Thyroid gland (tissue), 4 donors: ENCODE results near the gene CCL24.

ENCODE experiments used
- POLR2A ChIP-seq, 2 donors: fragments of 450-650 bp; IDR thresholded peaks; one replicate each; pipeline ENCODE4 v1.6.1; 2017; ENCODE audit warnings: antibody characterized with exemption in 2 of 2, mild to moderate bottlenecking in 2 of 2, moderate library complexity in 1 of 2
- TF ChIP-seq, protein P1 (sequence below), 6 experiments: fragments of 200-600 bp in 3 of 6; fragments of 450-650 bp in 3 of 6; sonication (generic) in 3 of 6; IDR thresholded peaks; one replicate each; pipeline ENCODE4 v1.5.1; 2016 to 2019; ENCODE audit warnings: antibody characterized with exemption in 6 of 6, mild to moderate bottlenecking in 2 of 6, inconsistent platforms in 1 of 6, moderate library complexity in 1 of 6

DNA sequence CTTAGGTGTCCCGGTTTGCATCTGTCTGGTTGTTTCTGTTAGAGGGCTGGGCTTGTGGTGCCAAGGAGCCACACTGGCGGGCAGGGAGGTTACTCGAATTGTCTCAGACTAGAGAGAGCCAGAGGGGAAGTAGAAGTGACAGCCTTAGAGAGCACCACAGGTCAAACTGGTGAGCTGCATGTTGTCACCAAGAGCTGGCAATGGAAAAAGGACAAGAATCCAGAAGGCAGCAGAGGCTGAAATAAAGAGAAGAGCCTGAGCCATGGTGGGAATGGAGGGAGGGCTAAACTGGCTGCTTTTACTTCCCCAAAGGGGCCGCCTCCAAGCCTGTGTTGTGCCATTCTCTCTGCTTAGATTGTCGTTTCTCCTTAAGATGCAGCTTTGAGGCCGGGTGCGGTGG, 34.1 kb upstream of the CCL24 start:
- TF ChIP-seq, protein P1, sequence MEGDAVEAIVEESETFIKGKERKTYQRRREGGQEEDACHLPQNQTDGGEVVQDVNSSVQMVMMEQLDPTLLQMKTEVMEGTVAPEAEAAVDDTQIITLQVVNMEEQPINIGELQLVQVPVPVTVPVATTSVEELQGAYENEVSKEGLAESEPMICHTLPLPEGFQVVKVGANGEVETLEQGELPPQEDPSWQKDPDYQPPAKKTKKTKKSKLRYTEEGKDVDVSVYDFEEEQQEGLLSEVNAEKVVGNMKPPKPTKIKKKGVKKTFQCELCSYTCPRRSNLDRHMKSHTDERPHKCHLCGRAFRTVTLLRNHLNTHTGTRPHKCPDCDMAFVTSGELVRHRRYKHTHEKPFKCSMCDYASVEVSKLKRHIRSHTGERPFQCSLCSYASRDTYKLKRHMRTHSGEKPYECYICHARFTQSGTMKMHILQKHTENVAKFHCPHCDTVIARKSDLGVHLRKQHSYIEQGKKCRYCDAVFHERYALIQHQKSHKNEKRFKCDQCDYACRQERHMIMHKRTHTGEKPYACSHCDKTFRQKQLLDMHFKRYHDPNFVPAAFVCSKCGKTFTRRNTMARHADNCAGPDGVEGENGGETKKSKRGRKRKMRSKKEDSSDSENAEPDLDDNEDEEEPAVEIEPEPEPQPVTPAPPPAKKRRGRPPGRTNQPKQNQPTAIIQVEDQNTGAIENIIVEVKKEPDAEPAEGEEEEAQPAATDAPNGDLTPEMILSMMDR (IDR thresholded peaks at IDR 0.05): no peak
- TF ChIP-seq POLR2A (IDR thresholded peaks at IDR 0.05): no peak
